Ectodermal cell (in vitro differentiated cells): ENCODE measurements around the gene PERM1.

ENCODE experiments used
- H3K27ac ChIP-seq: 2 replicates; pipeline ENCODE4 v1.7.0; 2013; ENCODE audit warnings: mild to moderate bottlenecking, low read depth, low read length; ENCODE audit not compliant: insufficient read depth, poor library complexity, severe bottlenecking
- H3K27me3 ChIP-seq: 2 replicates; pipeline ENCODE4 v1.7.0; 2013; ENCODE audit warnings: mild to moderate bottlenecking, low read length; ENCODE audit not compliant: insufficient read depth, control insufficient read depth, poor library complexity, severe bottlenecking
- H3K36me3 ChIP-seq: one replicate; pipeline ENCODE4 v1.7.0; 2013; ENCODE audit warnings: low read length; ENCODE audit not compliant: control insufficient read depth, insufficient read depth
- H3K4me1 ChIP-seq: one replicate; pipeline ENCODE4 v1.7.0; 2013; ENCODE audit warnings: low read length; ENCODE audit not compliant: control insufficient read depth, insufficient read depth
- H3K4me3 ChIP-seq: 2 replicates; pipeline ENCODE4 v1.7.0; 2013; ENCODE audit warnings: low read depth, low read length, control low read depth; ENCODE audit not compliant: insufficient read depth
- H3K9me3 ChIP-seq: 2 replicates; pipeline ENCODE4 v1.7.0; 2013; ENCODE audit warnings: mild to moderate bottlenecking, low read length, moderate library complexity; ENCODE audit not compliant: control insufficient read depth
- WGBS, 2 experiments: methylation state at CpG; one replicate each; pipeline ENCODE4 v1.1.7; 2013; ENCODE audit warnings: missing lambda C conversion rate in 2 of 2; 5-methylcytosine and 5-hydroxymethylcytosine counted together

Gene PERM1

DNA sequence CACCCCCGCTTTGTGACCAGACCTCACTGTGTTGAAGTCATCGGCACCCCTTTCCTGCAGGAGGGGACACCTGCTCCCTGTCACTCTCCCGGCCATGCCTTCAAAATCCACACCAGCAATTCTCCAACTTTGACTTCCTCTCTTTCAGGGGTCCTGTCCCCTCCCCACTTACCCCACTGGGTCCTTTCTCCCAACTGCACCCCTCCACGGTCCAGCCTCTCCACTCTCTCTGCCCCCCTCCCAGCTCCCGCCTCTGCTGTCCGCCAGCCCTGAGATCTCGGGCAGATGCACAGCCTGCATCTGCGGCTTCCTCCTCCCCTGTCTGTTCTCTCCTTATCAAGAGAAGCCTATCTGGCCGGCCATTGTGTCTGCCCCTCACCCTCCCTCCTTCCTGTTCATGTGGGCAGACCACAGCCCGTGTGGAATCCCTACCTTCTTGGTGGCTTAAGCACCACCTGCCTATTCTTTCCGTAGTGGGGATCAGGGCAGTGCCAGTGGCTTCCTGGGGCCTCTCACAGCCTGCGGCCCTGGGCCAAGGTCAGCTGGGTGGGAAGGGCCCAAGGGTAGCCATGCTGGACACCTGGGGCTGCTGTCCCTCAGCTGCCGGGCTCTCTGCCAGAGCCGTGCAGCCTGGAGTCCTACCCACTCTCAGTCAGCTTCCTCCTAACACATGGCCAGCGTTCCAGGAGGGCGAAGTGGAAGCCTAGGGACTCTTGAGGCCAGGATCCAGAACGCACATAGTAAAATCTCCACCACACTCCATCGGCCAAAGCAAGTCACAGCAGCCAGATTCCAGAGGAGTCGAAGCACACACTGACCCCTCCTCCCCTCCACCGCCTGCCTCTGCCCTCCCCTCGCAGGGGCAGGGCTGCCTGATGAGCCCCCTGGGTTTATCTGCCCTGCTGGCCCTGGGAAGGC, 23.1 kb upstream of the PERM1 start:
- 44 to 49% methylated on average over 21 of the region's 21 CpGs for WGBS, 2 experiments
- H3K27ac ChIP-seq, result no peak overlapping the region

DNA sequence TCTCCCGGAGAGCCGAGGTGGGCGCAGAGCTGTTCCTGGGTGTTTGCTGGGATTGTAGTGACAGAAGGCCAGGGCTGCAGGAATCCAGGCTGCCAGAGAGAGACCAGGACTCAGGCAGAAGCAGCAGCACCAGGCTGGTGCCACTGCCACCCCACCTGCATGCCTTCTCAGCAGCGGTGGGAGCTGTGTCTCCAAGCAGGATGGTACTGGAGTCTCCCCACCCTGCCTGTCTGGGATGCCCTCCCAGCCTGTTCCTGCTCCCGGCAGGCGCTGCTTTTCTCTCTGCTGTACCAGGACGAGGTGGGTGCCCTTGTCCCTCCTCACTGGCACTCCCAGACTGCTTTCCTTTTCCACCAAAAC, 22.5 kb upstream of the PERM1 start:
- 79 to 84% methylated on average over 7 of the region's 7 CpGs for WGBS, 2 experiments
- H3K9me3 ChIP-seq, result no peaks in the 10 kb centered on the region
- H3K27me3 ChIP-seq, result peaks cover 32% of the 10 kb centered on the region
- no peak overlapping the region for H3K4me3 ChIP-seq
- peaks cover 31% of the 10 kb centered on the region for H3K4me1 ChIP-seq
- no peaks in the 10 kb centered on the region for H3K36me3 ChIP-seq
- H3K27ac ChIP-seq, result no peak overlapping the region

More for the DNA sequence above, 23.1 kb upstream of the PERM1 start:
- Histone ChIP-seq H3K4me3 (no peak overlapping the region), H3K27me3 (peaks cover 27% of the 10 kb centered on the region), H3K4me1 (peaks cover 31% of the 10 kb centered on the region), H3K9me3 (no peaks in the 10 kb centered on the region), H3K36me3 (no peaks in the 10 kb centered on the region)

DNA sequence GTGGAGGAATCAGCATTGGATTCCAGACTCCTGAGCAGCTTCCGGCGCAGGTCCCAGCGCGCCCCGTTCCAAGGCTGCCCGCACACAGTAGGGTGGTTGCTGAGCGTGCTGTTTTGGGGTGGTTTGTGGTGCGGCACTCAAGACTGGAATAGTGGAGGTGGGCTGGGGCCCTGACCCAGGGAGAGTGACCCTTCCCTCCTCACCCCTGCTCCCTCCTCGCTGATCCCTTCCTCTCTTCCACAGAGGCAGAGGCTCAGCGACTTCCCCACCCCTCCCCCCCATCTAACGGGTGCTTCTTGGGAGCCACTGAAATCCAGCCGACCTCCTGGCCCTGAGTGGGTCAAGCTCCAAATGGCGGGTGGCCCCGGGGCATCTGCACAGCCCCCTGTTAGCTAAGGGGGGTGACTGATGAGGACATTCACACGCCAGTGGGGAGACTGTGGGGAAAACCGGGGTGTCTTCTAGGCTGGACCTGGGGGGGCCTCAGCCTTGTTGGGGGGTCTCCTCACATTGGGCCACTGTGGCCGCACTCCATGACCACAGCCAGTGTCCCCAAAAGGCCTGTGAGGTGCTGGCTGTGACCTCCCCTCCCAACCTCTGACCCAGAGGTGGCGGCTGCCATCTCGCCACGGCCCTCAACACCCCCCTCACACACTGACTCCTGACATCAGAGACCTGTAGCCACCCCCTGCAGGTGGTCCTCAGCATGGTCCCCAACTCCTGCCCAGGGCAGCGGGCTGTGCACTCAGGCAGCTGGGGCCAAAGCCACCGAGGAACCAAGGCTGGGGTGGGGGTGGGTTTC, 21.9 kb upstream of the PERM1 start:
- peaks cover 38% of the 10 kb centered on the region for H3K27me3 ChIP-seq
- no peak overlapping the region for H3K27ac ChIP-seq
- 81% methylated on average over 22 of the region's 22 CpGs for WGBS, 2 experiments
- no peaks in the 10 kb centered on the region for H3K9me3 ChIP-seq
- no peak overlapping the region for H3K4me3 ChIP-seq
- H3K36me3 ChIP-seq, result no peaks in the 10 kb centered on the region
- H3K4me1 ChIP-seq, result peaks cover 31% of the 10 kb centered on the region

DNA sequence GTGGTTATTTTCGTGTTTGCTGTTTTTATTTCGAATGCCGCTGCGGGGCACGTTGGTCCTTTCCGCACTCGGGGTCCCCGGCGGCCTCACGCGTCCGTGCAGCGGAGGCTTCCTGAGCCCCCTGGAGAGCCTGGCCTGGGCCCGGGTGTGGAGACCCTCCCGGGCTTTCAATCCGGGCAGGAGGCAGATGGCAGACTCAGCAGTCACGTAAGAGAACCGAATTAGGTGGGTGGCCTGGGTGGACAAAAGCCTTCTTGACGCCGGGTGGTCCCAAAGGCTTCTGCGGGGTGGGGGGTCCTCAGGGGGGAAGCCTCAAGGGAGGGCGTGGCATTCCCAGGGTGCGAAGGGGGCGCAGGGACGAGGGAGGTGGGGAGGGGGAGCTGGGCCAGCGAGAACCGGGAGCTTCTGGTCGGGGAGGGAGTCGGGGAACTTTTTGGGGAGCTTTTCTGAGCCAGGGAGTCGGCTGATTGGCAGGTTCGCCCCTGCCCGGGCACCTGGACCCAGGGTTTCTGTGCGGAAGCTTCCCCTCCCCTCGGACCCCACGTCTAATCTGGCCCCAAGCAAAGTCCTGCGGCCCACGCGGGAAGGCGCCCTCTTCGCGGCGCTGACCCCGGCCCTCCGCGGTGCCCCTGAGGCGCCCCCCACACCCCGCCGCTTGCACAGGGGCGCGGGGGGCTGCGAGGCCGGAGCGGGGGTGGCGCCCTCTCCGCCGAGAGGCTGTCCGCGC, 19.3 kb upstream of the PERM1 start:
- Histone ChIP-seq H3K27ac (peak overlapping the region; percentile 98), H3K4me3 (peak overlapping the region; percentile 71), H3K36me3 (no peaks in the 10 kb centered on the region), H3K27me3 (peaks cover 60% of the 10 kb centered on the region), H3K9me3 (no peaks in the 10 kb centered on the region), H3K4me1 (peaks cover 41% of the 10 kb centered on the region)
- WGBS, 2 experiments, result 3 to 5% methylated on average over 58 of the region's 58 CpGs

DNA sequence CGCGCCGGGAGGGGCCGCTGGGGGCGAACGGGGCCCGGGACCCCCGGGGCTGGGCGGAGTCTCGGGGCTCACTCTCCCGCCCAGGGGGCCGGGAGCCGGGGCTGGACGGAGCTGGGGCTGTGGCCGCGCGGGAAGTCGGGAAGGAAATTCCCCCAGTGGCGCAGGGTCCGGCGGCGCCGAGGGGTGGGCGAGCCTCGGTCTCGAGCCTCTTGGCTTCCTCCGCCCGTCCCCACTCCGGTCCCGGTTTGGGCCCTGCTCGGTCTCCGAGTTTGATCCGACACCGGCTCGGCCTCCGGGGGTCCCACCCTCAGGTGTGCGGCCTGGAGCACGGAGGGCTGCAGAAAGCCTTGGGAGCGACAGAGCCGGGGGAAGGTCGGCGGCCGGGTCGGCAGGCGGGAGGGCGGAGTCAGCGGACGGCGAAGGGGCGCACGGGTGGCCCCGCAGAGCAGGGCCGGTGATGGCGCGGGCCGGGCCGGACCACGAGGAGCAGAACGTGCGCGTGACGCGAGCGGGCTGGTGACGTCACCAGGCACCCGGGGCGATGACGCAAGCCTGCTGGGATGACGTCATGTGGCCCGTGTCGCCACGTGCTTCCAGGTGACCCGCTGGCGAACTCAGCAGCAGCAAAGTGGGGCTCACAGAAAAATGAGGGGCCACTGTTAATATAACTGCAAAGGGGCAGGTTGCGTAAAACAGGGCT, 18.6 kb upstream of the PERM1 start:
- Histone ChIP-seq H3K4me3 (peak overlapping the region; percentile 71), H3K36me3 (no peaks in the 10 kb centered on the region), H3K27me3 (peaks cover 64% of the 10 kb centered on the region), H3K9me3 (no peaks in the 10 kb centered on the region), H3K27ac (peak overlapping the region; percentile 98), H3K4me1 (peaks cover 34% of the 10 kb centered on the region)
- 1 to 2% methylated on average over 75 of the region's 75 CpGs for WGBS, 2 experiments

DNA sequence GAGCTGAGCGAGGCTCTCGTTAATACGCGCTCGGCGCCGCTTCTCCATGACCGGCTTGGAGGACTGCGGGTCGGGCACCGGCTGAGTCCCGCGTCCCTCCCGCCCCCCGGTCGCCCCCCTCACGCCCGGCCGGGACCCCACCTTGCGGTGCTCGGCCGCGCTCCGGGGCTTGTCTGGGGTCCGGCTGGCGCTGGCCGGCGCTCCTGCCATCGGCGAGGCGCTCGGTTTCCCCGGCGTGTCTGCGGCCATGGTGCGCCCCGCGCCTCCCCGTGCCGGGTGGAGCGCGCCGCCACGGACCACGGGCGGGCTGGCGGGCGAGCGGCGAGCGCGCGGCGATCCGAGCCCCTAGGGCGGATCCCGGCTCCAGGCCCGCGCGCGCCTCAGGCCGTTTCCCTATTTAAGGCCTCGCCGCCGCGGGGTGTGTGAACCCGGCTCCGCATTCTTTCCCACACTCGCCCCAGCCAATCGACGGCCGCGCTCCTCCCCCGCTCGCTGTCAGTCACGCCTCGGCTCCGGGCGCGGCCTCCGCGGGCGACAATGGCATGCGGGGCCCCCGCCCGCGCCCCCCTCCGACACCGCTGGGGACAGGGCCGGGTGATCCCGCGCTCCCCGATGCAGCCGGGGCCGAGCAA, 17.9 kb upstream of the PERM1 start, which contains the start of gene HES4:
HES4 (minus strand) TSS at position 373 of the 632 bp plus-strand sequence; CDS start at position 249, 124 bp downstream.
- H3K9me3 ChIP-seq, result no peaks in the 10 kb centered on the region
- H3K36me3 ChIP-seq, result no peaks in the 10 kb centered on the region
- H3K27me3 ChIP-seq, result peaks cover 70% of the 10 kb centered on the region
- peaks cover 28% of the 10 kb centered on the region for H3K4me1 ChIP-seq
- H3K27ac ChIP-seq, result peak within 1 kb of the TSS; percentile 98
- peak within 1 kb of the TSS; percentile 71 for H3K4me3 ChIP-seq
- 1% methylated on average over 95 of the region's 95 CpGs for WGBS, 2 experiments

DNA sequence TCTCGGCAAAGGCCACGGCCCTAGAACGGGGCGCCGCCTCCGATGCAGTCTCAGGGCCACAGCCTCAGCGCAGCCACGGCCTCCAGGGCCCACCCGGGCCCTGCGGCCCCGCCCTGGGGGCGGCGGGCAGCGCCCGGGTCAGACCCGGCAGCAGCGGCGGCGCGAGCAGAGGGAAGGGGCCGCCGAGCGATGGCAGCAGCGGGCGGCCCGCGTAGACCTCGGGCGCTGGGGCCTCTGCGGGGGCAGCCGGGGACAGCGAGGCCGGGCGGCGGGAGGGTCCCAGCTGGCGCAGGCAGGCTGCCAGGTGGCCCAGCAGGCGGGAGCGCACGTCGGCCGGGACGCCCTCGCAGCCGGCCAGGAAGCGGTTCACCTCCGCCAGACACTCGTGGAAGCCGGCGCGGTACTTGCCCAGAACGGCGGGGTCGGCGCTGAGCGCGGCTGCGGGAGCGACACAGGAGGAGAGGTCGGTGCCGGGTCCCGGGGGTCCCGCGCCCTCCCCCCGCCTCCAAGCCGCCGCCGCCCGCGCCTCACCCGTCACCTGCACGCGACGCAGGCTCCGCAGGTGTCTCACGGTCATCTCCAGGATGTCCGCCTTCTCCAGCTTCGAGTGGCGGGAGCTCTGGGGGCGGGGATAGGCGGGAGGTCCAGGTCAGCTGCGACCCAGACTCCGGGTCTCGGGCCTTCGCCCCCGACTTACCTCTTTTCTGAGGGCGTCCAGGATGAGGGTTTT, 17.3 kb upstream of the PERM1 start:
- H3K27ac ChIP-seq, result peak overlapping the region; percentile 71
- H3K36me3 ChIP-seq, result no peaks in the 10 kb centered on the region
- no peaks in the 10 kb centered on the region for H3K9me3 ChIP-seq
- peaks cover 21% of the 10 kb centered on the region for H3K4me1 ChIP-seq
- 1% methylated on average over 86 of the region's 86 CpGs for WGBS, 2 experiments
- H3K27me3 ChIP-seq, result peaks cover 77% of the 10 kb centered on the region
- peak overlapping the region; percentile 71 for H3K4me3 ChIP-seq

DNA sequence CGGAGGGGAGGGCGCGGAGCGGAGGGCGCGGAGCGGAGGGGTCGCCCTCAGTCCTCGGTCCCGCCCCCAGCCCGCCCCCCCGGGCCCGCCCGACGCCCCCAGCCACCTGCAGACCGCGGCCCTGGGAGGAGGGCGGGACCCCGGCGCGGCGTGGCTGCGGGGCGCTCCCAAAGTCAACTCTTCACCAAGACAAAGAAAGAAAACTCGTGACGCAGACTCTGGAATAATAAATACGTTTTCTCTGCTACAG, 16.8 kb upstream of the PERM1 start:
- Histone ChIP-seq H3K36me3 (no peaks in the 10 kb centered on the region), H3K4me3 (peak overlapping the region; percentile 71), H3K27ac (no peak overlapping the region), H3K27me3 (peaks cover 77% of the 10 kb centered on the region), H3K9me3 (no peaks in the 10 kb centered on the region), H3K4me1 (peaks cover 16% of the 10 kb centered on the region)
- WGBS, 2 experiments, result 0 to 1% methylated on average over 26 of the region's 27 CpGs
